ENCODE measurements around the gene HEG1. TPM values are rescaled to one million over a fixed set of nuclear protein-coding genes. Genes with fewer than 3 reads are reported as not detected.

HEG1 gene
- total RNA-seq, 1 experiment from 2014 or later, result 1.2 TPM

- intact Hi-C loops (cut with micrococcal nuclease), result no loop called here
- Histone ChIP-seq H3K27ac (ENCODE audit: low read length) (no peak overlapping the region), H3K27me3 (ENCODE audit: low read length) (no peaks in the 10 kb centered on the region), H3K4me1 (ENCODE audit: insufficient read depth, low read length) (no peaks in the 10 kb centered on the region), H3K36me3 (ENCODE audit: low read depth, low read length) (no peaks in the 10 kb centered on the region; the same call in 1 of the 2 replicates), H3K4me2 (ENCODE audit: low read length) (no peak overlapping the region), H4K20me1 (ENCODE audit: low read length) (no peaks in the 10 kb centered on the region), H3K4me3 (ENCODE audit: low read length) (no peak overlapping the region), H3F3A (ENCODE audit: low read length, unreplicated experiment) (no peaks in the 10 kb centered on the region), H3K9me2 (replicated peaks; ENCODE audit: low read length) (no peaks in the 10 kb centered on the region), H3K9ac (ENCODE audit: low read length) (no peak overlapping the region), H2AFZ (ENCODE audit: low read length) (no peak overlapping the region), H3K9me3 (ENCODE audit: low read length) (no peaks in the 10 kb centered on the region), H3K79me2 (ENCODE audit: low read length) (no peaks in the 10 kb centered on the region)
- ChIA-PET CTCF (no interaction called here), POLR2A (ENCODE audit: unreplicated experiment) (no interaction called here)
- no peak for TF ChIP-seq EZH2phosphoT487 (IDR thresholded peaks at IDR 0.05; ENCODE audit: borderline replicate concordance, low read length)
- ATAC-seq (no peak), DNase-seq (no peak)
- no TSS peak for BruUV-seq (replicated peaks)
Observed at GRCh38 chr3:124978627-124979026, 77.2 kb downstream of the HEG1 start.

- Histone ChIP-seq H2AFZ (ENCODE audit: low read length) (no peak overlapping the region), H3K27ac (ENCODE audit: low read length) (no peak overlapping the region), H3K4me1 (ENCODE audit: insufficient read depth, low read length) (no peaks in the 10 kb centered on the region), H3K9me2 (replicated peaks; ENCODE audit: low read length) (no peaks in the 10 kb centered on the region), H3K4me3 (ENCODE audit: low read length) (no peak overlapping the region), H3K4me2 (ENCODE audit: low read length) (no peak overlapping the region), H3K79me2 (ENCODE audit: low read length) (no peaks in the 10 kb centered on the region), H3K36me3 (ENCODE audit: low read depth, low read length) (no peaks in the 10 kb centered on the region; the same call in 1 of the 2 replicates), H4K20me1 (ENCODE audit: low read length) (no peaks in the 10 kb centered on the region), H3K9ac (ENCODE audit: low read length) (no peak overlapping the region), H3K27me3 (ENCODE audit: low read length) (no peaks in the 10 kb centered on the region), H3K9me3 (ENCODE audit: low read length) (no peaks in the 10 kb centered on the region), H3F3A (ENCODE audit: low read length, unreplicated experiment) (no peaks in the 10 kb centered on the region)
- no TSS peak for BruUV-seq (replicated peaks)
- intact Hi-C loops (cut with micrococcal nuclease), result no loop called here
- peak; percentile 31 for ATAC-seq
- ChIA-PET CTCF (no interaction called here), POLR2A (ENCODE audit: unreplicated experiment) (no interaction called here)
- TF ChIP-seq EZH2 (IDR thresholded peaks at IDR 0.05; ENCODE audit: low read length, unreplicated experiment) (no peak), EZH2phosphoT487 (IDR thresholded peaks at IDR 0.05; ENCODE audit: borderline replicate concordance, low read length) (no peak)
- TF ChIP-seq, protein P1, sequence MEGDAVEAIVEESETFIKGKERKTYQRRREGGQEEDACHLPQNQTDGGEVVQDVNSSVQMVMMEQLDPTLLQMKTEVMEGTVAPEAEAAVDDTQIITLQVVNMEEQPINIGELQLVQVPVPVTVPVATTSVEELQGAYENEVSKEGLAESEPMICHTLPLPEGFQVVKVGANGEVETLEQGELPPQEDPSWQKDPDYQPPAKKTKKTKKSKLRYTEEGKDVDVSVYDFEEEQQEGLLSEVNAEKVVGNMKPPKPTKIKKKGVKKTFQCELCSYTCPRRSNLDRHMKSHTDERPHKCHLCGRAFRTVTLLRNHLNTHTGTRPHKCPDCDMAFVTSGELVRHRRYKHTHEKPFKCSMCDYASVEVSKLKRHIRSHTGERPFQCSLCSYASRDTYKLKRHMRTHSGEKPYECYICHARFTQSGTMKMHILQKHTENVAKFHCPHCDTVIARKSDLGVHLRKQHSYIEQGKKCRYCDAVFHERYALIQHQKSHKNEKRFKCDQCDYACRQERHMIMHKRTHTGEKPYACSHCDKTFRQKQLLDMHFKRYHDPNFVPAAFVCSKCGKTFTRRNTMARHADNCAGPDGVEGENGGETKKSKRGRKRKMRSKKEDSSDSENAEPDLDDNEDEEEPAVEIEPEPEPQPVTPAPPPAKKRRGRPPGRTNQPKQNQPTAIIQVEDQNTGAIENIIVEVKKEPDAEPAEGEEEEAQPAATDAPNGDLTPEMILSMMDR (conservative IDR thresholded peaks at IDR 0.05; ENCODE audit: low read depth, low read length), result no peak
- DNase-seq, result peak; percentile 10
Observed at GRCh38 chr3:124976383-124976782, 79.4 kb downstream of the HEG1 start.

DNA sequence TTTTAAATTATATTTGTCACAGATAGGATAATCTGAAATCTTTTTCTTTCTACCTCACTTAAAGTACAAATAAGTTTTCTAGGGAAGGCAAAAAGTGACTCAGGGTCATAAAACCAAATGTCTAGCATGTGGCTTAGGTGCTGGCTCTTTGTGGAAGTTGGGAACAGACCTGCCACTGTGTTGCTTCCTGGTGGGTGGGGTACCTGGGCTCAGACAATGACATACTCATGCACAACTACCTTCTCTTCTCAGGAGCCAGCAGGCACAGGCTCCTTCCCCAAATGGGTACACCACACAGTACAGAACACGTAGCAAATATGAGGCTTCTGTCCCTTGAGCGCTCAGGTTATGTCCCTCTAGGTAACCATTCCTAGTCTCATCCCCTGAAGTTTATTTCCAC lies 81.1 kb downstream of the HEG1 start:
- no peak overlapping the region for H3K9ac ChIP-seq (ENCODE audit: low read length)
- H3K4me3 ChIP-seq (ENCODE audit: low read length), result no peak overlapping the region
- H3K36me3 ChIP-seq (ENCODE audit: low read depth, low read length), result no peaks in the 10 kb centered on the region; the same call in 1 of the 2 replicates
- no TSS peak for BruUV-seq (replicated peaks)
- intact Hi-C loops (cut with micrococcal nuclease), result no loop called here
- ChIA-PET POLR2A (ENCODE audit: unreplicated experiment) (no interaction called here), CTCF (no interaction called here)
- ATAC-seq, result peak; percentile 56
- no peaks in the 10 kb centered on the region for H3K9me3 ChIP-seq (ENCODE audit: low read length)
- TF ChIP-seq, protein P1 (conservative IDR thresholded peaks at IDR 0.05; ENCODE audit: low read depth, low read length), result no peak
- TF ChIP-seq EZH2 (IDR thresholded peaks at IDR 0.05; ENCODE audit: low read length, unreplicated experiment), result no peak
- TF ChIP-seq EZH2phosphoT487 (IDR thresholded peaks at IDR 0.05; ENCODE audit: borderline replicate concordance, low read length), result no peak
- no peaks in the 10 kb centered on the region for H3K79me2 ChIP-seq (ENCODE audit: low read length)
- no peak overlapping the region for H3K4me2 ChIP-seq (ENCODE audit: low read length)
- H4K20me1 ChIP-seq (ENCODE audit: low read length), result no peaks in the 10 kb centered on the region
- no peaks in the 10 kb centered on the region for H3K27me3 ChIP-seq (ENCODE audit: low read length)
- no peak overlapping the region for H3K27ac ChIP-seq (ENCODE audit: low read length)
- H3F3A ChIP-seq (ENCODE audit: low read length, unreplicated experiment), result no peaks in the 10 kb centered on the region
- H3K9me2 ChIP-seq (replicated peaks; ENCODE audit: low read length), result no peaks in the 10 kb centered on the region
- peak; percentile 28 for DNase-seq
- no peak overlapping the region for H2AFZ ChIP-seq (ENCODE audit: low read length)
- no peaks in the 10 kb centered on the region for H3K4me1 ChIP-seq (ENCODE audit: insufficient read depth, low read length)
